GM18505 (cell line): ENCODE measurements around the gene DNAH14.
"Not testable (repeated sequence)": the region's sequence is repeated elsewhere in the genome, so short reads cannot be mapped to it uniquely, and the experiment has no call there.

Experiments used
- ATAC-seq: cut with Tn5 transposase; IDR thresholded peaks from one replicate; pipeline ENCODE4 v1.9.1; 2021; ENCODE audit not compliant: unreplicated experiment
- POLR2A ChIP-seq: IDR thresholded peaks from 4 replicates; pipeline ENCODE4 v1.6.1; 2011; ENCODE audit warnings: borderline replicate concordance; ENCODE audit not compliant: insufficient read depth, insufficient read length; ENCODE audit errors: extremely low read depth

DNAH14 gene

GRCh38 chr1:224929335-224930237 lies at the start of gene DNAH14:
TSS of gene DNAH14 (plus strand) at chr1:224929675. CDS start at chr1:224952703, 23,028 bp downstream.
- peak; percentile 62 for ATAC-seq
- no peak for TF ChIP-seq POLR2A

GRCh38 chr1:224880593-224881307 lies 48.7 kb upstream of the DNAH14 start:
- no peak for TF ChIP-seq POLR2A
- no peak for ATAC-seq

- not testable (repeated sequence) for ATAC-seq
Observed at GRCh38 chr1:224881308-224881692, 48.2 kb upstream of the DNAH14 start.

- no peak for TF ChIP-seq POLR2A
- no peak for ATAC-seq
Observed at GRCh38 chr1:224881762-224882211, 47.7 kb upstream of the DNAH14 start.

- ATAC-seq: no peak
- no peak for TF ChIP-seq POLR2A
Observed at GRCh38 chr1:224882264-224882663, 47.2 kb upstream of the DNAH14 start.

- ATAC-seq: no peak
- no peak for TF ChIP-seq POLR2A
Observed at GRCh38 chr1:224883091-224883490, 46.4 kb upstream of the DNAH14 start.

- no peak for TF ChIP-seq POLR2A
- ATAC-seq: no peak
Observed at GRCh38 chr1:224884361-224884801, 45.1 kb upstream of the DNAH14 start.

GRCh38 chr1:224885376-224885775 lies 44.1 kb upstream of the DNAH14 start:
- ATAC-seq: not testable (repeated sequence)

- ATAC-seq: no peak
- TF ChIP-seq POLR2A: no peak
Observed at GRCh38 chr1:224894915-224895314, 34.6 kb upstream of the DNAH14 start.

GRCh38 chr1:224896130-224896781 lies 33.2 kb upstream of the DNAH14 start:
- no peak for TF ChIP-seq POLR2A

GRCh38 chr1:224897529-224898327 lies 31.7 kb upstream of the DNAH14 start:
- TF ChIP-seq POLR2A: no peak
- no peak for ATAC-seq

More at GRCh38 chr1:224896130-224896781, 33.2 kb upstream of the DNAH14 start:
- ATAC-seq: no peak

- TF ChIP-seq POLR2A: no peak
- ATAC-seq: no peak
Observed at GRCh38 chr1:224898937-224899336, 30.5 kb upstream of the DNAH14 start.

- no peak for ATAC-seq
- no peak for TF ChIP-seq POLR2A
Observed at GRCh38 chr1:224900062-224900630, 29.3 kb upstream of the DNAH14 start.
